Activated CD4-positive, alpha-beta T cell treated with anti-CD3 and anti-CD28 coated beads for 4 hours (primary cell): ENCODE results near the gene FGGY.

Source experiments
- DNase-seq, 2 donors: peaks; one replicate each; pipeline ENCODE4 v3.0.0-alpha.2; 2020

Gene FGGY

GRCh38 chr1:59669752-59670312 lies 372.9 kb downstream of the FGGY start:
- no peak for DNase-seq

DNA sequence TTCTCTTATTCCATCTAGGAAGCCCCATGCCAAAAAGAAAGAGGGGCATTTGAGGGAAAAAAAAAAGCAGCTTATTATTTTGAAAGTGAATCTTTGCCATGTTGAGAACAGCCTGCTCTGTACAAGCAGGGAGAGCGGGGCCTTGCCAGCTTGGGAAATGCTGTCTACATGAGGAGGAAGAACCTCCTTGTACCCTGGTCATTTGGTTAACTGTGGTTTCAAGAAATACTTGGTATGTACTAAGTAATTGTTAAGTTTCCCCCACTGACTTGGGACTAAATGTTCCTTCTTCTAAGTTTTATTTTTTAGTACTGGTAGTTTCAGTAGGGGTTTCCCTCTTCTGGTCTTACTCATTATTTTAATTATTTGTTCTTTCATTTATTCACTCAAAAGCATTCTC lies 373.8 kb downstream of the FGGY start:
- no peak for DNase-seq

- DNase-seq: no peak
Observed at GRCh38 chr1:59671066-59671952, 374.4 kb downstream of the FGGY start.

DNA sequence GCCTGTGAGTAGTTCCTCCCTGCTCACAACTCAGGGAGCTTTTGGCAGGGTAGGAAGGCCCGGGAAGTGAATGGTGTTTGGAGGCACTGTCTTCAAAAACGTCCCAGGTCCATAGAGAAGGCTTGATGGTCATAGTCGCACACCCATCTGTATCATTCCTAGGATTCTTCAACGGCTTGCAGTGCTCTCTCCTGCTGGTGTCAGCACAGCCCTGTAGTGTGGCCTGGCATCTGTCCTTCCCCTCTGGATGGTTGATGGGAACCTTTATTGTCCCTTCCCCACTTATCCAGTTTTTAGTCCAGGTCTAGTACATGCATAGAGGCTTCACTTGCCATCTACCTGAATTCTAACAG lies 375.0 kb downstream of the FGGY start:
- no peak for DNase-seq

GRCh38 chr1:59672851-59673572 lies 376.1 kb downstream of the FGGY start:
- no peak for DNase-seq

DNA sequence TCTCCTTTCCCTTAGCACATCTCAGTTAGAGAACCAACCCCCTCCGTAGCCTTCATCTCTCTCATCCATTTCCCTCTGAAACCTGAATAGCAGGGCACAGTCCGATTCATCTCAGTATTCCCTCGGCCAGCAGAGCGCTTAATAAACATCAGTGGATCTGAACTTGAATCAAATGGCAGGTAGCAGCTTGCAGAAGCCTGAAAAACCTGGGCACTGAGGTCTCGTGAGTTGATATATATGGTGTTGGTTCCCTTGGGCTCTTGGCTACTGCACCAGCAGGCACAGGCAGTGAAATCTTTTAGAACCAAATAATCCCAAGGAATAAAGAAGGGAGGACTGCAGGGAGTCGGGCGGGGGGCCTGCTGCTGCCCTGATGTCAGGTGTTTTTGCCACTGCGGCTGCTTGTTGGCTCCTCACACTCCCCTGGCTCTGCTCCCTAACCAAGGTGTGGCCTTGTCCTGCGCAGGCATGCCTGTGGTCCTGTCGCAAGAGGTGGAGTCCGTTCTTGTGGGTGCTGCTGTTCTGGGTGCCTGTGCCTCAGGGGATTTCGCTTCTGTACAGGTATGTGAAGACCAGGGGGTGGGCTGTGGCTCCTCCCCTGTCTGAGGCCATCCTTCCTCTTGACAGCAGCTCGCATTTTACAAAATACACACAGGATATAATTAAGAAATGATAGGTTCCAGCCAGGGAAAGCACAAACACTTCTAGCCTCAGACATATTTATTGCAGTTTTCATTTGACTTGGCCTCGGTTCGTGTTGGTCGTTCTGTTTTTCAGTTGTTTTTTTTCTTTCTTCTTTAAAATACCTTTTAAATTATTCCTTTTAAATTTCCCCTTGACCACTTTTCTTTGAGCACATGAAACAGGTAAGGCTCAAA lies 376.9 kb downstream of the FGGY start:
- no peak for DNase-seq

DNA sequence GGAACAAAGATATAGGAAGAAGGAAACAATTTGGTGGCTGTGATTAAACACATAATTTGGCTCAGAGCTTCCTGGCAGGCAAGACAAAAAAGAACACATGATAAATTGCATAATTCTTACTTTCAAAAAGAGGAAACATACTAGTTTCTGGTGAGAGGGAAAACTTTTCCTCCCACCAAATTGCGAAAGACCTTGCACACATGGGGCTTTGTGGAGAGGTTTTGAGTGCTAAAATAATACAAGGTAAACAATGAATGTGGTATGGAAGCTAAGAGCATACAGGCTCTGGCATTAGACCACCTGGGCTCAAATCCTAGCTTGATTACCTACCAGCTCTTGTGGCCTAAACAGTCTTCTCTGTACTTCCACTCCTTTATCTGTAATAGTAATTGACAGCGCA lies 377.7 kb downstream of the FGGY start:
- no peak for DNase-seq

DNA sequence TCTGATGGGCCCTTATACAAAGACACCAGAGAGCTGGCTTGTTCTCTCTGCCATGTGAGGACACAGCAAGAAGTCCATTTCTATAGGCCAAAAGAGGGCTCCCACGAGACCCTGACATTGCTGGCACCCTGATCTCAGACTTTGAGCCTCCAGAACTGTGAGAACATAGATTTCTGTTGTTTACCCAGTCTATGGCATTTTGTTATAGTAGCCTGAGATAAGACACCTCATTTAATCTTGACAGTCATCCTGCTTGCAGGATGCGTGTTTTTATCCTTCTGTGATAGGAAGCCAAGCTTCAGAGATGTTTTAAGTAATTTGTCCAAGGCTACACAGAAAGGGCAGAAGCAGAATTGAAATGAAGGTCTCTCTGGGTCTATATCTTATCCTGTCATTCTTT lies 379.0 kb downstream of the FGGY start:
- DNase-seq: no peak

DNA sequence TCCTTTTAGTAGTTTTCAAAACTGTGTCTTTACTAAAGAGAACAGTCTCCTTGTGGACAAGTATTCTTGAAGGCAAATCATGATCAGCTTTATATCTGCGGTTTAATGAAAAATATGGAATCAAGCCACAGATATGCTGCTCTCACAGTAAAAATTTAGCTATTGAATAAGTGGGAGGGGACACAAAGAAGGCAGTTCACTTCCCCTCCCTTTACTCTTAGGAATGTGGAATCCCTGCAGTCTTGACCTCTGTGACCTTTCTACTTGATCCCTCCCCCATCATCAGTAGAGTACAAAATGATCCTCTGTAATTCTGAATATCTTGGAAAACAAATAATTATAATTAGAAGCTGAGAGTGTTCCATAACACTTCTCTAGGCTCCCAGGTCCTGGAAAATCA lies 381.1 kb downstream of the FGGY start:
- DNase-seq: no peak

DNA sequence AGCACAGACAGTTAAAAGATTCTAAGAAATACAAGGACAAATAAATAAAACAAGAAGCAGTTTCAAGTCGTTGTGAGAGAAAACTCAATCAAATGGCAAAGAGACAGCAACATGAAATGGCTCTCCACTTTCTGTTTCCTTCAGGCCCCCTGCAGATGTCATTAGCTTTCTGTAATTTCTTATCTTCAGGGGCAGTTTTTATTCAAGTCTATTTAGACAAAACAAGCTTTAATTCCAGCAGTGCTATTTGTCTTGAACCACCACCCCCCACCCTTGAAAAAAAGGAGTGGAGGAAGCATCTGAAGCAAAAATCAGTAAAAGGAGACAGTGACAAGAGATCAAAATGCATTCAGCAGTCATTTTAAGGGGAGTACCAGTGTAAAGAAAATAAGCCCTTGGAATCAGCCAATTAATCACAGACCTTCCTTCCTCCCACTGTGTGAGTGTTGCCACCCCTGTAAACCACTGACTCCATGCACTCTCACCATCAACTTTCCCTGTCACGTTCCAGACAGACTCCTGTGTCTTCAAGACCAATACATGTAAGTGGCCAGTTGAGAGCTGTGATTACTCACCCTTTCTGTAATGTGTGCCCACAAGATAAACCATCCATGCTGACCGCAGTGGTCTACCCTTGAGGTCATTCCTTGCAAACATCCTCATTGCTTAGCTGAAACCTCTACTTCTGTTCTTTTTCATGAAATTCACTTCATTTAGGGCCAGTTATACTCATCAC lies 381.8 kb downstream of the FGGY start:
- no peak for DNase-seq

- no peak for DNase-seq
Observed at GRCh38 chr1:59680044-59680443, 383.1 kb downstream of the FGGY start.

DNA sequence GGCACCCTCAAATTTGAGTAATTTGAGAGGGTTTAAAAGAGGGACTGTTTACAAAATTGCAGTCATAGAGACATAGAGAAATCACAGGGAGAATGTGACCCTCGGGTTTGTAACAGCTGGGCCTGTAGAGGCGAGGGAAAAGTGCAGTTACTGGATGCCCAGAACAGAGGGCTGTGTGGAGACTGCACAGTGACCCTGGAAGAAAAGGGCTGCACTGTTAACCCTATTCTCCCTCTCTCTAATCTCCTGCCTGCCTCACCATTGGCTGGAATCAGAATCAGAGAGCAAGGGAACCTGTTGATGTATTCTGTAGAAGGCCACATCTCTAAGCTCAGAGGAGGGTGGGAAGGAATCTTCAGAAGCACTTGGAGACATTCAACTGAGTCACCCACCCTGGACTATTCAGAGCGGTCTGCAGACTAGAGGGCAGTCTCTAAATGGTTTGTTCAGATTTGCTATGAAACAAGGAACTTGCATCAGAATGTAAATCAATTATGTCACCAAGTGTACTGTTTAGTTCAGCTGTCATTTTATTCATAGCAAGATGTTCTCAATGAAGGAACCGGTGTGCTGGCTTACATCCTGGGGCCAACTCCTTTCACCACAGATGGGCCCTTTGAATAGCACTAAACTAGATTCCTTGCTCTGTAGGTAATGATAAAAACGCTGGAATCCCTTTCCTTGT lies 385.6 kb downstream of the FGGY start:
- no peak for DNase-seq

GRCh38 chr1:59683197-59683596 lies 386.3 kb downstream of the FGGY start:
- no peak for DNase-seq

GRCh38 chr1:59684698-59685097 lies 387.8 kb downstream of the FGGY start:
- no peak for DNase-seq

DNA sequence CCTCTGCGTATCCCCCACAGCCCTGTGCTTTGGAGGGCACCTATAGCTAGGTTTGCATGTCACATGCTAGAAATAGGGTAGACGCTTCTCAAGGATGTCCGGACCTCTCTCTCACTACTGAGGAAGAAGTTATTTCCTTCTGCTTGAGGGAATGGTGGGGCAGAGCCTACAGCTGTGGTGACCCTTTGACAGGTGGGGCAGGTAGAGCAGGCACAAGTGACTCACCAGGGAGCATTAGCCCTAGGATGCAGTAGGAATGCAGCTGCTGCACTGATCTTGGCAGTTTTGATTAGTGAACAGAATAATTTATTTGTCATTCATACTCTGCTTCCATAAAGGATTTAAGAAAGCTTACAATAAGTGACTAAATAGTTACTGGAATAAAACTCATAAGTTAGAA lies 388.2 kb downstream of the FGGY start:
- no peak for DNase-seq

- DNase-seq: no peak
Observed at GRCh38 chr1:59685666-59686065, 388.8 kb downstream of the FGGY start.

DNA sequence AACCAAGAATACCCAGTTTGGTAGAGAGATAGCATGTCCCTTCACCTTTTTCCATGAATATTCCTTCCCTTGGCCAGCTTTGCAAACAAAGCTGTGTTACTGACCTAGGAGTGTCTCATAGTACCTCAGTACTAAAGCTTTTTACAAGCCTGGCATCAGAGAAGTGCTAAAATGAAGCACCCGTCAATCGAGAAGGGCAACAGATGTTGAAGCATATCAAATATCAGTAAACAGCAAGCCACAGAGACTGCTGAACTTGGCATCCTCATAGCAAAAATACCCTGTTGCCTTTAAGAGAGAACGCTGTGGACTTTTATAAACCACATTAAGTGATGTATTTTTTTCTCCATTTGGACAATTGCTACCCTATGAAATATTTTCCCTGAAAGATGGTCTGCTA lies 389.3 kb downstream of the FGGY start:
- DNase-seq: no peak

GRCh38 chr1:59686574-59686973 lies 389.7 kb downstream of the FGGY start:
- no peak for DNase-seq

DNA sequence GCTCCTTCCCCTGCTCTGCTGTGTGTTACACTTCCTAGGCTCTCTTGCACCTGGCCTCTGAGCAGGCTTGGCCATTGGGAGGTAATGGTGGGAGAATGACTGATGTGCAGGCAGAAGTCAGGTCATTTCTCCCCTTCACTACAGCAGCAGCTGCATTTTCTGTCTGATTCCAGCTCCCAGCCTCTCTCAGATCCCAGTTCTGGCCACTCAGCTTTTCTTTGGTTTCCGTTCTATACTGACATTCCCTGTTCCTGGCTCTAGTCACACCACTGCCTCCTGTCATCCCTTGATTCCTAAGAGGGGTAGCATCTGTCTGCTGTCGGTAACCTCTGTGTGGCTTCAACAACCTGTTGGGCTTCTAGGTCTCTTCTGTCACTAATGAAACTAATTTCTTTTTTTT lies 390.2 kb downstream of the FGGY start:
- no peak for DNase-seq

DNA sequence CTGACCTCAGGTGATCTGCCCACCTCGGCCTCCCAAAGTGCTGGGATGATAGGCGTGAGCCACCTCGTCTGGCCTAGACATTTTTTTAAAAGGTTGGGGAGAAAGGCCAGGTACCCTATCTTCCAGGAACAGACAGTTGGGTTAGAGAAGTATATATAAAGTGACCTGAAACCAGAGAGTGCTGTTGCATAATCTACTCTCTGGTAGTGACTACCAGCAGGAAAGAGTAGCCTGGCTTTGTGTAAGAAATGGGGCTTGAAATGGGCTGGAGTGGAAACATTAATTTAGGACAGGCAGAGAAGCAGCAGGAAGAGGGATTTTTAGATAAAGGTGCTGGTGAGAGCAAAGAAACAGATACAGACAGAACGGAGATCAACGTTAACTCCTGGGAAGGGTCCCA lies 392.1 kb downstream of the FGGY start:
- no peak for DNase-seq

- no peak for DNase-seq
Observed at GRCh38 chr1:59689730-59690129, 392.8 kb downstream of the FGGY start.
